Spleen (tissue), 7 donors: ENCODE data around the gene ALDH1B1.

Experiments used
- CTCF ChIP-seq, 11 experiments: fragments of 200-600 bp in 7 of 11; fragments of 450-650 bp in 4 of 11; sonication (generic) in 4 of 11; IDR thresholded peaks in 8 of 11; conservative IDR thresholded peaks in 3 of 11; 1 replicate in 7 of 11; 2 replicates in 4 of 11; pipeline versions ENCODE4 v1.4.0 to v1.8.0; 2016 to 2021; ENCODE audit warnings: antibody characterized with exemption in 11 of 11, inconsistent platforms in 4 of 11, mild to moderate bottlenecking in 1 of 11
- POLR2A ChIP-seq, 3 donors: fragments of 450-650 bp; IDR thresholded peaks; one replicate each; pipeline ENCODE4 v1.5.1; 2017; ENCODE audit warnings: antibody characterized with exemption in 3 of 3, mild to moderate bottlenecking in 1 of 3
- donor health status: DM: no; HTN: no; CAD: no; lungs with moderate emphysema.
- donor health status: DM: no; HTN: no; CAD: no.
- donor health status: DM: no; HTN: no; CAD: no.

- TF ChIP-seq CTCF (IDR thresholded peaks at IDR 0.05 in 8 of 11, conservative IDR thresholded peaks at IDR 0.05 in 3 of 11) (no peak), POLR2A (IDR thresholded peaks at IDR 0.05) (no peak)
These were observed 41.9 kb downstream of the ALDH1B1 start for GRCh38 chr9:38434365-38434764.
